GM18498 (cell line): ENCODE data around the gene DNAJC1.
"Not testable (repeated sequence)": the region's sequence is repeated elsewhere in the genome, so short reads cannot be mapped to it uniquely, and the experiment has no call there.

Experiments used
- ATAC-seq: cut with Tn5 transposase; IDR thresholded peaks from one replicate; pipeline ENCODE4 v1.9.1; 2021; ENCODE audit warnings: mild to moderate bottlenecking, moderate library complexity; ENCODE audit not compliant: unreplicated experiment

DNAJC1 gene

GRCh38 chr10:22003177-22003963, at the start of gene DNAJC1:
Gene DNAJC1, minus strand, starts transcription at chr10:22003730. Its CDS starts 296 bp downstream, at chr10:22003434.
- ATAC-seq = peak; percentile 97

GRCh38 chr10:22053048-22053447, 49.5 kb upstream of the DNAJC1 start:
- no peak for ATAC-seq

- ATAC-seq = no peak
Measured at GRCh38 chr10:22049635-22050034, 46.1 kb upstream of the DNAJC1 start.

DNA sequence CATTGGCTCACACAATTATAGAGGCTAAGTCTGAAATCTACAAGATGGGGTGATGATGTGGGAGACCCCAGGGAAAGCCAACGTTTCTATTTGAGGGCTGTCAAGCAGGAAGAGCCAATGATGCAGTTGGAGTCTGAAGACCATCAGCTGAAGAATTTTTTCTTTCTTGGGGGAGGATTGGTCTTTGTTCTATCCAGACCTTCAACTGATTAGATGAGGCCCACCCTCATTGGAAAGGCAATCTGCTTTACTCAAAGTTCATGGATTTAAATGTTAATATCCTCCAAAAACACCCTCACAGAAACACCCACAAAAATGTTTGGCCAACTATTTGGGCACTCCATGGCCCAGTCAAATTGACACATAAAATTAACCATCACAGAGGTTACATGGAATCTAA, 44.3 kb upstream of the DNAJC1 start:
- no peak for ATAC-seq

DNA sequence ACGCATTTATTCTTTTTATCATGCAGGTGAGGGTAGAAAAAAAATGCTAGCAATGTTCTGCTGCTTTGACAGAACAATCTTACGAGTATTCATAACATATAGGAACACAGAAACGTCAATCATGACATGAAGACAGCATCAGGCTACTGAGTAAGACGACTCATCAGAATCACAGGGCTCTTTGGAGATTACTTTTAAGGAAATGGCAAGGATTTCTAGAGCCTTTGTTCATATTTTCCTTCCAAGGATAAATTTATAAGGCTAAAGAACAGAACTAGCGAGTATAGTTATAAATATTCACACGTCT, 39.8 kb upstream of the DNAJC1 start:
- ATAC-seq = no peak

GRCh38 chr10:22042557-22043326, 39.2 kb upstream of the DNAJC1 start:
- no peak for ATAC-seq

DNA sequence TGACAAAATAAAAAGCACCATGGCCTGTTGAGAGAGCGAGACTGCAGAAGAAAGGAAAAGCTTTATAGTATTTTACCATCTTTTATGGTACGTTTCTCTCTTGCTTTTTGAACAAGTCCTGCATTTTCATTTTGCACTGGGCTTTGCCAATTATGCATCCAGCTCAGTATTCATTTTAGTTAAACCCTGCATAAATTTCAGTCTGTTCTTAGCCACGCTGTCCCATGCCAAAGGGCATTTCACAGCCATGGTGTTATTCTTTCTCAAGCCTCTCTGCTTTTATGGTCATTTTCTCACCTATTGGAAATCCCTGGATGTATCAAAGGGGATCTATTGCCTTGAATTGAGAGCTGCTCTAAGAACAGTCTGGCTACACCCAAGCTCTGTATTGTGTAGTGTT, 30.8 kb upstream of the DNAJC1 start:
- no peak for ATAC-seq

DNA sequence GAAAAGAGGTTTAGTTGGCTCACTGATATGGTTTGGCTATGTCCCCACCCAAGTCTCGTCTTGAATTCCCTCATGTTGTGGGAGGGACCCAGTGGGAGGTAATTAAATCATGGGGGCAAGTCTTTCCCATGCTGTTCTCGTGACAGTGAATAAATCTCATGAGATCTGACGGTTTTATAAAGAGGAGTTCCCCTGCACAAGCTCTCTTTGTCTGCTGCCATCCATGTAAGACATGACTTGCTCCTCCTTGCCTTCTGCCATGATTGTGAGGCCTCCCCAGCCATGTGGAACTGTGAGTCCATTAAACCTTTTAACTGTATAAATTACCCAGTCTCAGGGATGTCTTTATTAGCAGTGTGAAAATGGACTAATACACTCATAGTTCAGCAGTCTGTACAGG, 28.7 kb upstream of the DNAJC1 start:
- ATAC-seq = not testable (repeated sequence)

GRCh38 chr10:22030421-22030820, 26.9 kb upstream of the DNAJC1 start:
- ATAC-seq = no peak

DNA sequence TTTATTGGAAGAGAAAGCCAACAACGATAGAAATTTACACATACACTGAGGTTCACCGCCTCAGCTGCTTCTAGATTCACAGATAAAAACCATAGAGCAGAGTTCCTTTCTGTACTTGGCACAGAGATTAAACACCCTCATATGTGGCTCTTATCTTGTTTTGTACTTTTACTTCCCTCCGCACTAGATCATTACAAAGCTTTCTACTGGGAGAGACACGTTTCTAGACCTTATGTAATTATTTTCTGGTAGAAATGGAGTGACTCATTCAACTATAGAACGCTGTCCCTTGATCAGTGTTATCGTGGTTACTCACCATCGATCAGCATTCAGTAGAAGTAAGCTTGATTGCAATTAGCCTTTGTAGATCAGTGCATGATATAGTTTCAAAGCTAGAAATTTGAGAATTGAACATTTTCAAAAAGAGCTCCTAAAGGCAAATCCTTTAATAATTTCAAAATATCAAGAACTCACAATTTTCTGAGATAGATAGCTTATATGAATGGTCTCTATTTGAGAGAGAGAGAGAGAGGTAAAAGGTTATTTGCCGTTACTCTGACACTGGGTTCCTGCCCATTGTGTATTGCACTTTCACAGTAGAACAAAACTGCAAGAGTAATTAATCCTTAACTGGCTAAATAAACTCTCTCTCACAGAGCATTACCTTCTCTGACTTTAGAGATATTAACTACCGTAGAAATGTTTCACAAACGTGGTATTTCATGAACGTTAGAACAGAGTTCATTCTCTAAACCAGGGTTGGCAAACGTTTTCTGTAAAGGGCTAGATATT, 26.1 kb upstream of the DNAJC1 start:
- no peak for ATAC-seq

DNA sequence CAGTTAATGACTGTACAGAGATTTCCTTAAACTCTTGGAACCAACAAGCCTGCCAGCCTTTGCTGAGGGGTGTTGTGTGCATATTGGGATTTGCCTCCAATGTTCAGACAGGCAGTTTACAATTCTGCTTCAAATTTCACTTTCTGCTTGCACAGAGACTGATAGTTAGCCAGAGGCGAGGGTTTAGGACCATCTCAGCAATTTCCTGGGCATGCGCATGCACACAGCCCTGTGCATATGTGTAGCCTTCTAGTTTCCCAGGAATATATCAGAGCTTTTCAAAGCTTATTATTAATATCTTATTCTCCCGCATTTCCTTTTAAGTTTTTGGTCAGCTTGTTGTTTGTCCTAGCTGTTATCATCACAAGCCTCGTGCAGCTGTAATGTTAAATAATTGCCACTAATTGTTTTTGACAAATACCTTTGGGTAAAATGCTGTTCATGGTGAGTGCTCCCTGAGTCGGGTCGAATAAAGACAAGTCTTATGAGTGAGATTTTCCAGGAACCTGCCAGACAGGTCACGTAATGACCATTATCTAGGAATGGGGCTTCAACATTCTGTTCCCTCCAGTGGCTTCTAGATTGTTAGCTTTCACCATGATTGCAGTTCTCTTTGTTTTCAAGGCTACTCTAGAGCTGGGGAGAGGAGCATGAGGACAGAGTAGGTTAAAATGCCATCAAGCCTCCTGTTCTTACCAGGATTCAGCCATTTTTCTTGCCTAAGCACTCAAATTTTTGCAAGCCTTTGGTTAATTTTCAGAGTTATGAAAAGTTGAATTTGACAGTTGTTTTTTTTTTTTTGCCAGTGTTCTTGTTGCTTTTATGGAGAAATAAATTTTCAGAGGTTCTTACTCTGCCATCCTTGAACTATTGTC, 24.1 kb upstream of the DNAJC1 start:
- no peak for ATAC-seq

DNA sequence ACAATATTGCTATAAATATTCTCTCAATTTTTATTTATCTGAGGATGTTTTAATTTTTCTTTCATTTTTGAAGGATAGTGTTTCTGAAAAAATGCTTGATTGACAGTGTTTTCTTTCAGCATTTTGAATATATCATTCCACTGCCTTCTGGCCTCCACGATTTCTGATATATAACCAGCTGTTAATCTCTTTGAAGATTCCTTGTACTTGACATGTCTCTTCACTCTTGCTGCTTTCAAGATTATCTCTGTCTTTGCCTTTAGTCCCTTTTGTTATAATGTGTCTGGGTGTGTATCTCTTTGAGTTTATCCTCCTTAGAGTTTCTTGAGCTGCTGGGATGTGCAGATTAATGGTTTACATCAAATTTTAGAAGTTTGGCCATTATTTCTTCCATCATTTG, 22.8 kb upstream of the DNAJC1 start:
- no peak for ATAC-seq

DNA sequence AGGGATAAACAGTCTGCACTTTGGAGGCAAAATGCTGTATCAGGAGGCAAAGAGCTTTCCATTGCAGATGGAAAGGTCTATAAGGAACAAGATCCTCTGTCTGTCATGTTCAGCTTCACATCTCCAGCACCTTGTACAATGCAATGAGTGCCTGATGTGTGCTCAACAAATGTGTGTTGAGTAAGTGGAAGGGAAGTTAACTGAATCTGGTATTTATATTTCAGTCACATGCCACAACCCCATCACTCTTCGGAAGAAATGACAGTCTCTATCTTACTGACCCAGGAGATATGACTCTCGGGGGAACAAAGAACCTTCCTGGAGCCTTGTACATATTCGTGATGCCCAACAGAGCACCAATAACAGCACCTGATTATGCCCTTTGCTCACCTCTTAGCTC, 20.0 kb upstream of the DNAJC1 start:
- no peak for ATAC-seq

DNA sequence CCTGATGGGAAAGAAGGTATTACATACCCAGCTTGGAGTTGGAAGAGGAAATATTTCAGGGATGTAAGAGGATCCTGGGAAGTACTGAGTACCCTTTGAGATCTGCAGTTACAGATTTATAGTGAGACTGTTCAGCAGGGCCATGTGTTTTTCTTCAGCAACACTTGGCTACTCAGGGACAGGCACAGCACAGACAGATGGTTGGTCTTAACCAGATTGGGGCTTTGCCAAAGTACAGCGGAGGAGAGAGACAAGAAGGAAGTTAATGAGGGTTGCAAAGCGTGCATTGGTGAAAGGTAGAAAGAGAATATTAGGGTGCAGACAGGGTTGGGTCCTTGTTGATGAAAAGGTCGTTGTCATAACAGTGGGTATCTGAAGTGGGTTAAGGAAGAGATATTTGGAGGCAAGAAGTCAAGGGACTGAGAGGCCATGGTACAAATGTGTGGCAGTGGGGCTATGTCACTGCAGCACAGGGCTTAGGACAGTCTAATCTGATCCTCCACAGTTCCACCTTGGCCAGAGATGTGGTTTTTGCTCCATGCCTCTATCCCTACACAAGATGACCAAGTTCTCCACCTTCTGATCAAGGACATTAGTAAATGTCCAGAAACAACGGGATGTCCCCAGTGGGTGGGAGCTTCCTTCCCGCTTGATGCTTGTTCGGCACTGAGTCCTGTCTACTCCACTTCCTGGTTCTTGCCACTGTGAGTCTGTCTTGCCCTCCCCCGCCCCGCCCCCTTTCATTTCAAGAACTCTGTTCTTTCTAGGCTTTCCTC, 18.9 kb upstream of the DNAJC1 start:
- ATAC-seq = no peak

GRCh38 chr10:22021144-22021543, 17.6 kb upstream of the DNAJC1 start:
- not testable (repeated sequence) for ATAC-seq

DNA sequence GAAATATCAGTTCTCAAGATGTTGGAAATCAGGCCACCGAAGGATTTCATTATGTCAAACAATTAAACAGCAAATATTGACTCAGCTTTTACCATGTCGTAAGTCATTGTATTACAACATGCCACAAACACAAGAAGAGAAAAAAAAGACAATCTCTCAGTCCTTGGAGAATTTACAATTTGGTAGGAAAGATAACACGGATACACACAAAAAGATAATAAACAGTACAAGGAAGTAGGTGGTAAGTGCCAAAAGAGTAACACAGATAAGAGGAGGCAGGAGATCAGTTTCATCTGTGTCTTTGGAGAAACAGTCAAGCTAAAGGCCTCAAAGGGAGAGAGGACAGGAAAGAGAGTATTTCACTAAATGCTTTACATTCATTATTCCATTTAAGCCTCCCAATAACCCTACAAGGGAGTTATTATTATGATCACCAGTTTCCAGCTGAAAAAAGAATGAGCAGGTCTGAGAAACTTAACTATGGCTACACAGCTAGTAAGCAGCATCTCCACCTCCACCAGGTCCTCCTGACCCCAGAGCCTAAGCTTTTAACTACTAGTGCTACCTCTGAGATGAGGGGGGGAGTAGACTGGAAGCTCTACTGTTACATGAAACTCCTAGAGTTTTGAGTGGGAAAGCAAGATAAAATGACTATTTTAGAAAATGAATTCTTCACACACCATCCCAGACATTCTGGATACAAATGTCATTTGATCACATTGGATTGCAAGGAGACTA, 13.9 kb upstream of the DNAJC1 start:
- no peak for ATAC-seq

GRCh38 chr10:22016046-22016705, 12.6 kb upstream of the DNAJC1 start:
- ATAC-seq = no peak

GRCh38 chr10:22010973-22011408, 7.5 kb upstream of the DNAJC1 start:
- ATAC-seq = no peak

GRCh38 chr10:22010539-22010938, 7.0 kb upstream of the DNAJC1 start:
- no peak for ATAC-seq
